GM18519 (cell line): Measurements from ENCODE around the gene TH.
"Not testable (repeated sequence)": the region's sequence is repeated elsewhere in the genome, so short reads cannot be mapped to it uniquely, and the experiment has no call there.

ENCODE experiments used
- ATAC-seq: cut with Tn5 transposase; IDR thresholded peaks from one replicate; pipeline ENCODE4 v1.9.1; 2021; ENCODE audit warnings: mild to moderate bottlenecking, moderate library complexity; ENCODE audit not compliant: unreplicated experiment, low FRiP score

TH gene

DNA sequence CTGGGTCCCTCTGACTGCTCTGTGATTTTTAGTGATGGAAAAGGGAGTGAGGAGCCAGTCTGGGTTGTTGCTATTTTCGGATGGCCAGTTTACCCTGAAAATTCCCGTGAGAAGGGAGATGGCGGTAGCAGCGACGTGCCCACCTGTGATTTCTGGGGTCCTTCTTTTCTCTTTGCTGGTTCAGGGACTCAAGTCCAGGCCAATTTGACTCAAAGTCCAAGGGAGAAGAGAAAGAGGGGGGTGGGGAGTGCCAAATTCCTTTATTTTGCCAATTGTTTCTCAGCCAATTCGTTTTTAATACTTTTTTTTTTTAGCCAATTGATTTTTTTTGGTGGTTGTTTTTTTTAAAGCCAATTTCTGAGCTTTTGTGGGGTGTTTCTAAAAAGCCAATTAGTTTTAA is 39.4 kb downstream of the TH start:
- no peak for ATAC-seq

- ATAC-seq: no peak
Measured at GRCh38 chr11:2131371-2132236, 40.0 kb downstream of the TH start.

GRCh38 chr11:2130881-2131352 is 40.7 kb downstream of the TH start:
- no peak for ATAC-seq

DNA sequence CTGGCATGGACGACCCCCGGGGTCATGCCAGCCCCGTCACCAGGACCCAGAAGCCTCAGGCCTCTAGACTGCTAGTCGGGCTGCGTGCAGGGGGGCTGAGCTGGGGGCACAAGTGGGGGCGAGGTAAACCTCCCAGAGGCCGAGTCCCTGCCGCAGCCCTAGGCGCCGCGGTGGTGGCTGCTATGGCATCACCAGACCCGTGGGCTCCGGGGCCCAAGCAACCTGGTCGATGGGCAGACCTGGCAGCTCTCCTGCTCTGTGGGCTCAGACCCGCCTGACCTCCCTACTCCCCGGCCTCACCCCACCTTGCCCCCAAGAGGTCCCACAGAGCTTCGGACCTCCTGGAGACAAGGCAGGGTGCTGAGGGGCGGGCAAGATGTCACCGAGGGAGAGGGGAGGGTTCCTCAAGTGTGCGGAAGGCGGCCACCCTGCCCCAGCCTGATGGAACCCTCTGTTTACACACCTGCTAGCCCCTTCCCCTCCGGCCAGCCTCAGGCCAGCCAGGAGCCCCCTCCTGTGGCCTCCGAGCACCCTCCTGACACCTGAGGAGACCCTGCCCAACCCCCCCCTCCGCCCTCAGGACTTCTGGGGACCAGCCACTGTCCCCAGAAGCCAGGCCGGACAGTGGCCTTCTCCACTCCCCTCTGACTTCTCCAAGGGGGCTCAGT is 41.8 kb downstream of the TH start:
- no peak for ATAC-seq

DNA sequence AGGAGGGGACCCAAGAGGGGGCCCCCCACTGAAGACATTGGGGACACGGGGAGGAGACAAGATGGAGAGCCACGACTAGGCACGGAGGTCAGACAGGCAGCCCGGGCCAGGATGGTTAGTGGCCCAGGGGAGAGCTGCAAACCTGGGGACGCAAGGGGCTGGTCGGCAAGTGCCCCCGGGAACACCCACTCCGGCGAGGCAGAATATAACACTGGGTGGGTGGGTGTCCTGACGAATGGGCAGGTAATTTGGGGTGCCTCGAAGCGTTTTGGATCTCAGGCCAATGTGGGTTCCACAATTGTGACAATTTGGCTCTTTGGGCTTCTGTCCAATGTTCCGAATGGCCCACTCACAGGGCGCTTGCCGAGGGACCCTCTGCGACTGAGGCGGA is 42.3 kb downstream of the TH start:
- no peak for ATAC-seq

DNA sequence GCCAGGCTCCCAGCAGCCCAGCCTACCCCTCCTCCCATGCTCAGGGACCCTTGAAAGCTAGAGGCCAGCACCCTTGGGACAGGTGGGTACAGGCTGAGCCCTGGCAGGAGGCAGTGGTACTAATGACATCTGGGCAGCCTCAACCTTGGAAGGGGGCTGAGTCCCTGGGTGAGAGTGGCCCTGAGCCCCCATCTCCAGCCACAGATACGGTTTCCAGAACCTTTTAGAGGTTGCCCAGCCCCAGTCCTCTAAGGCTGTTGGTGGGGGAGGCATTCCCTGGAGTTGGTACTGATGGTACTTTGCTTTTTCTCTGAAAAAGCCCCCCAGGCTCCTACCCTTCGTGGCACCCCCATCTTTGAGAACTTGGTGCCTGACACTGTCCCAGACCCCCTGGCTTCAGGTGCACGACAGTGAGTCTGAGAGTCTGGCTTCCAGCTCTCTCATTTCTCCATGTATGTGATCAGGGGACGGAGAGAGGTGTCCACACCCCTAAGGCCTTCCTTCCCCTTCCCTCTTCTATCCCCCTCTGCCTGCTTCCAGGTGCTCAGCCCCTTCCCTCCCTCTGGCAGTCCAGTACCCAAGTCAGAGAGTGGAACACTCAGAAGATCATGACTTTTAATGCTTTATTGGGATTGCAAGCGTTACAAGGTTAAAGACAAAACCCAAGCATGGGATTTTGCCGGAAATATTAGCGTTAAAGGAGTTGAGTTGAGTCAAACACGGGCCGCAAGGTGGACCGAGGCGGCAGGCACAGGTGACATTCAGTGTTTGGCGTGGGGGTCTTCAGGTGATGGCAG is 42.9 kb downstream of the TH start:
- no peak for ATAC-seq

GRCh38 chr11:2128130-2128510 is 43.5 kb downstream of the TH start:
- no peak for ATAC-seq

DNA sequence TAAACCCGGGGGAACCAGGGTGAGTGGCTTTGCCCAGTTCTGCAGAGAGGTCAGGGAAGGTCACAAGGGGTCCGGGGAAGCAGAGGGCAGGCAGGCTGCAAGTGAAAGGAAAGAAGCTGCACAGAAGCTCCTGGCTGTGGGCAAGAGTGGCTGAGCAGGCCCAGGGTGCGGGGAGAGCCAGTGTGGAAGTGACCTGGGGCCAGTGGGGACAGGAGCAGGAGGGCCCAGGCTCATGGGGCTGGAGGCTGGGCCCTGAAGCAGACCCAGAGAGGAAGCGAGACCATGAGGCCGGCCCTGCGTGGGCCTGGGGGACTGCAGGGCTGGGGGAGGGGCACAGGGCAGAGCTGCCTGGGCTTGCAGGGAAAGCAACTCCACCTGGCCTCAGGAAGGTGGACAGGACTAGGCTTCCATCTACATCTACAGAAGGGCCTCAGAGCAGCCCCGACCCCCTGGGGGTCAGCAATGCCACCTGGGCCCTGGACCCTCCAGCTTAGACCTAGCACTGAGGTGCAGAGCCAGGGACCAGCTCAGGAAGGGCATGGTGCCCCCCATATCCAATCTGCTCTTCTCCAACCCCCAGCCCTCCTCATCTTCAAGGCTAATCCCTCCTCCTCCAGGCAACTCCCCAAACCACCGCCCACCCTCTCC is 44.0 kb downstream of the TH start:
- no peak for ATAC-seq

- no peak for ATAC-seq
Measured at GRCh38 chr11:2126520-2127085, 45.0 kb downstream of the TH start.

GRCh38 chr11:2124736-2125484 is 46.7 kb downstream of the TH start:
- not testable (repeated sequence) for ATAC-seq

GRCh38 chr11:2123628-2123960 is 48.0 kb downstream of the TH start:
- no peak for ATAC-seq

DNA sequence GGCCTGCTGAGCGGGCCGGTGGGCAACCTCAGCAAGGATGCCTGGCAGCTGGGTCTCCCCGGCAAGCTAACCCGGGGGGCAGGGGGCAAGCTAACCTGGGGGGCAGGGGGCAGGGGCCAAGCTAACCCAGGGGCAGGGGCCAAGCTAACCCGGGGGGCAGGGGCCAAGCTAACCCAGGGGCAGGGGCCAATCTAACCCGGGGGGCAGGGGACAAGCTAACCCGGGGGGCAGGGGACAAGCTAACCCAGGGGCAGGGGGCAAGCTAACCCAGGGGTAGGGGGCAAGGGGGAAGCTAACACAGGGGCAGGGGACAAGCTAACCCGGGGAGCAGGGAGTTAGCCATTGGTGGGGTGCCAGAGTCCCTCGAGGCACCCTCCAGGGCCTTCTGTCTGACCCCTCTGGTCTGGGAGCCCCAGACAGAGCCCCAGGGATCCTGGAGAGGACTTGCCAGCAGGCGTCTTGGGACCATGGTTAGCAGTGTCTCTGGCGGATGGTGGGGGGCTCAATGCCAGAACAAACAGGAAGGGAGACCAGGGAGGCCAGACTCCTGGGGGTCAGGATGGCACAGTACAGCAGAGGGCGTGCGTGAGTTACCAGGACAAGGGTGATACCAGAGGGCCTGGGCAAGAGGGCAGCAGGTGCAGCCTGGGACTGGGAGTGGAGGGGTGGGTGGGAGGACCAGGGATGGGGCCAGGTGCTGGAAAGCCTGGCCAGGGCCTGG is 48.5 kb downstream of the TH start:
- ATAC-seq: no peak

- no peak for ATAC-seq
Measured at GRCh38 chr11:2122222-2122906, 49.3 kb downstream of the TH start.

DNA sequence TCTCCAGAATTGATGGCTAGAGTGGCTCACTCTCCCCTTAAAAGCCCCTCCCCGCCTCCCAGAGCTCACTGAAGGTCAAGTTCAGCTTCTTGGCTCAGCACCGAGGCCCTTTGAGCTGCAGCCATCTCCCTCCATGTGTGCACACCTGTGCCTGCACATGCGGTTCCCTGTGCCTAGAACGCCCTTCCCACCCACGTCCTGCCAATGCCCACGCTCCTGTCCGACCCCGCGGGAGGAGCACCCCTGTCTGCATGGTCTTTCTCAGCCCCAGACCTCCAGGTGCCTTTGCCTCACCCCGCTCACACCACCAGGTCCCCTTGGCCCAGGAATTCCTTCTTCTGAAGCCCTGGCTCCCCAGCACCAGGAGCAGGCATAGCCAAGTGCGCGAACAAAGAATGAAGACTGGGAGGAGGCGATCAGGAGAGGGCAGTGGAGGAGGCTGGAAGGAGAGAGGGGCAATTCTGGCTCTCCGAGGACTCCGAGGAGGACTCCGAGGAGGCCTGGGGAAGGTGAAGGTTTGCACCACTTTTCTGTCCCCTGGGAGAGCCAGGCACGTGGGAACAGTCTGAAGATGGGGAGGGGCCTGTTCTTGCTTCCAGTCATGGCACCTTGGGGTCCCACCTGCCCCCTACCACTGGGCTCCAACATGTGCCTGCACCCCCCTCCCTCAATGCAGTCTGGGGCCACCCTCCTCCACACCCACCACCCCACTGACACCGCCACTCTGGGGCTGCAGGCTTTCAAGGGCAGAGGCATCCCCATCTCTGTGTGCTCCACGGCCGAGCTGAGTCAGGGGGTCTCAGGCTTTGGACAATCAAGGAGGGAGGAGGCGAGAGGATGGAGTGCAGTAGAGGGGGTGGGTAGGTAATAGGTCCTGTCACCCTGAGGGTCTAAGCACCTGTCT is 50.1 kb downstream of the TH start:
- ATAC-seq: no peak

DNA sequence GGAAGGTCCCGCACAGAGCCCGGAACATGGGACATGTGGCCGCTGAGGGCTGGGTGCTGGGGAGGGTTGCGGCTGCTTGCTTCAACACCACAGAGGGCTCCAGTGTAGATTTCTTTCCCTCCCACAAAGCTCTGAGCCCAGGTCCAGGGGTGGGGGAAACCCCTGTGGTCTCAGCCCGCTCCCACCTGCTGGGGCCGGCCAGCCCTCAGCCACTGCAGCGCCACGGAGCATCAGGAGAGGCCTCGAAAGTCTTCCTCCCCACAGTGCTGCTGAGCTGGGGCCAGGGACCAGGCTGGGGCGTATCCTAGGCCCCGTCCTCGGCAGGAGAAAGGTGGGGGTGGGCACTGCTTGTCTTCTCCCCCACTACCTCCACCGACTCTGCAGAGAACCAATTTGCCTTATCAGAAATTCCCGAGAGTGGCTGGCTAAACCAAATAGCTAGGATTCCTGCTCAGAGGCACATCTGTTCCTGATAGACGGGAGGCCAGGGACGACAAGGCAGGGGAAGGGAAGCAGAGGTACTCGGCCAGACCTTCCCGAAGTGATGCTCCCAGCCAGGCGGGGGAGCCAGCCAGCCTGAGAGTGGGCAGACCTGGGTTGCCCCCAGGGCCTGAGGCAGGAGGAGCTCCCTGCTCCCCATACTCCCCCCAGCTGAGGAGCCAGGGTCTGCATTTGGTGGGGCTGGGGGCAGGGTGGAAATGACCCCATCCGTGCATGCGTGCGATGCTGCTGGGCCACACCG is 51.1 kb downstream of the TH start:
- ATAC-seq: no peak

DNA sequence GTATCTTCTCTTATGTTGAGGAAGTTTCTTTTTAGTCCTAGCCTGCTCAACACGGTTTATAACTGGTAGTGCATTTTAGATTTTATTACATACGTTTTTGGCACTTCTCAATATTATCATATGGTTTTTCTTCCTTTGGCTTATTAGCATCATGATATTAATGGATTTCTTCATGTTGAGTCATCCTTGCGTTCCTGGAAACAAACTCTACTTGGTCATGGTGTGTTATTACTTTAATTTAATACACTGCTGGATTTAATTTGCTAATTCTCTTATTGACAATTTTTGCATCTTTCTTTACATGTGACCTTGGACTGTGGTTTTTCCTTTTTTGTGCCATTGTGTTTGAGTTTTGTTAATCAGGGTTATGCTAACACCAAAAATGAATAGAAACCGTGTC is 52.9 kb downstream of the TH start:
- no peak for ATAC-seq

GRCh38 chr11:2116680-2117079 is 54.9 kb downstream of the TH start:
- no peak for ATAC-seq
